Upper lobe of right lung (tissue), 1 donor: ENCODE measurements around the gene OCEL1. TPM values are rescaled to one million over a fixed set of nuclear protein-coding genes. Genes with fewer than 3 reads are reported as not detected.

Experiments
- ATAC-seq: fragments of 200-7000 bp; cut with Tn5 transposase; one replicate; pipeline ENCODE4 v1.9.1; 2020; ENCODE audit warnings: mild to moderate bottlenecking, moderate library complexity
- DNase-seq: peaks from one replicate; pipeline ENCODE4 v3.0.0-alpha.2; 2020
- H3K27ac ChIP-seq: fragments of 200-600 bp; one replicate; pipeline ENCODE4 v1.8.0; 2022
- H3K27me3 ChIP-seq: fragments of 200-600 bp; one replicate; pipeline ENCODE4 v1.8.0; 2022; ENCODE audit warnings: mild to moderate bottlenecking
- H3K36me3 ChIP-seq: fragments of 200-600 bp; one replicate; pipeline ENCODE4 v1.8.0; 2022
- H3K4me1 ChIP-seq: fragments of 200-600 bp; one replicate; pipeline ENCODE4 v1.8.0; 2022
- H3K4me3 ChIP-seq: fragments of 200-600 bp; one replicate; pipeline ENCODE4 v1.8.0; 2022; ENCODE audit warnings: mild to moderate bottlenecking
- H3K9me3 ChIP-seq: fragments of 200-600 bp; one replicate; pipeline ENCODE4 v1.8.0; 2022
- intact Hi-C: fragments of 100-400 bp; cut with DNase I; formaldehyde crosslinking; loops from one replicate; pipeline ENCODE4 v1.11.0; 2022
- total RNA-seq: library from RNA; stranded (reverse); fragmentation: NEBNext Ultra II Directional; extraction: Animal tissue kit (Norgen Biotek cat#: 25700); gene quantifications from one replicate; pipeline ENCODE4 v1.2.1, GENCODE V29; 2021
- TF ChIP-seq, protein P1 (sequence below): fragments of 200-600 bp; IDR thresholded peaks from one replicate; pipeline ENCODE4 v1.8.0; 2022; ENCODE audit warnings: antibody characterized with exemption
- donor health status: DM: no; HTN: yes; CAD: no; lungs with severe emphysema.

The OCEL1 gene
- total RNA-seq, 1 donor from 2014 or later: 31.6 TPM

- Histone ChIP-seq H3K27me3 (no peaks in the 10 kb centered on the region), H3K36me3 (peaks cover 37% of the 10 kb centered on the region), H3K9me3 (no peaks in the 10 kb centered on the region), H3K4me1 (peaks cover 13% of the 10 kb centered on the region), H3K4me3 (no peak overlapping the region), H3K27ac (no peak overlapping the region)
- ATAC-seq (no peak), DNase-seq (no peak)
- intact Hi-C loops: no loop called here
- TF ChIP-seq, protein P1, sequence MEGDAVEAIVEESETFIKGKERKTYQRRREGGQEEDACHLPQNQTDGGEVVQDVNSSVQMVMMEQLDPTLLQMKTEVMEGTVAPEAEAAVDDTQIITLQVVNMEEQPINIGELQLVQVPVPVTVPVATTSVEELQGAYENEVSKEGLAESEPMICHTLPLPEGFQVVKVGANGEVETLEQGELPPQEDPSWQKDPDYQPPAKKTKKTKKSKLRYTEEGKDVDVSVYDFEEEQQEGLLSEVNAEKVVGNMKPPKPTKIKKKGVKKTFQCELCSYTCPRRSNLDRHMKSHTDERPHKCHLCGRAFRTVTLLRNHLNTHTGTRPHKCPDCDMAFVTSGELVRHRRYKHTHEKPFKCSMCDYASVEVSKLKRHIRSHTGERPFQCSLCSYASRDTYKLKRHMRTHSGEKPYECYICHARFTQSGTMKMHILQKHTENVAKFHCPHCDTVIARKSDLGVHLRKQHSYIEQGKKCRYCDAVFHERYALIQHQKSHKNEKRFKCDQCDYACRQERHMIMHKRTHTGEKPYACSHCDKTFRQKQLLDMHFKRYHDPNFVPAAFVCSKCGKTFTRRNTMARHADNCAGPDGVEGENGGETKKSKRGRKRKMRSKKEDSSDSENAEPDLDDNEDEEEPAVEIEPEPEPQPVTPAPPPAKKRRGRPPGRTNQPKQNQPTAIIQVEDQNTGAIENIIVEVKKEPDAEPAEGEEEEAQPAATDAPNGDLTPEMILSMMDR: no peak
Measured at GRCh38 chr19:17211547-17212446, 14.2 kb upstream of the OCEL1 start.

DNA sequence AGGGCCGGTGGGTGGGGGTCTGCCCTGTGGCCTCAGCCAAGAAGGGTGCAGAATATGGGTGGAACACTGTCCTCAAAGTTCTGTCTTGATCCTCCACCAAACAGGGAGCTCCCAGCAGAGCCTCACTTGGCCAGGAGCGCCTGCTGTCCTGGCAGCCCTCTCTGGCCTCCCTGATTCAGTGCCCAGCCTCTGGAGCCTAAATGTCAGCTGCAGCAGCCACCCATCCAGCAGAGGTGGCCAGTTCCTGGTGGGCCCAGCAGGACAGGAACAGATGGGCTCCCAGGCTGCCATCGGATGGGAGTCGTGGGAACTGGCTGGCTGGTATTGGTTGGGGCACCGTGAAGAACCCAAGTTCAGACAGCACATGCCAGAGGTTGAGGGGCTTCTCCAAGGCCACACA lies 12.7 kb upstream of the OCEL1 start:
- H3K4me1 ChIP-seq: peaks cover 13% of the 10 kb centered on the region
- ATAC-seq (no peak), DNase-seq (no peak)
- intact Hi-C loops: no loop called here
- no peaks in the 10 kb centered on the region for H3K9me3 ChIP-seq
- no peak overlapping the region for H3K27ac ChIP-seq
- H3K27me3 ChIP-seq: no peaks in the 10 kb centered on the region
- TF ChIP-seq, protein P1: no peak
- peaks cover 44% of the 10 kb centered on the region for H3K36me3 ChIP-seq
- H3K4me3 ChIP-seq: no peak overlapping the region

DNA sequence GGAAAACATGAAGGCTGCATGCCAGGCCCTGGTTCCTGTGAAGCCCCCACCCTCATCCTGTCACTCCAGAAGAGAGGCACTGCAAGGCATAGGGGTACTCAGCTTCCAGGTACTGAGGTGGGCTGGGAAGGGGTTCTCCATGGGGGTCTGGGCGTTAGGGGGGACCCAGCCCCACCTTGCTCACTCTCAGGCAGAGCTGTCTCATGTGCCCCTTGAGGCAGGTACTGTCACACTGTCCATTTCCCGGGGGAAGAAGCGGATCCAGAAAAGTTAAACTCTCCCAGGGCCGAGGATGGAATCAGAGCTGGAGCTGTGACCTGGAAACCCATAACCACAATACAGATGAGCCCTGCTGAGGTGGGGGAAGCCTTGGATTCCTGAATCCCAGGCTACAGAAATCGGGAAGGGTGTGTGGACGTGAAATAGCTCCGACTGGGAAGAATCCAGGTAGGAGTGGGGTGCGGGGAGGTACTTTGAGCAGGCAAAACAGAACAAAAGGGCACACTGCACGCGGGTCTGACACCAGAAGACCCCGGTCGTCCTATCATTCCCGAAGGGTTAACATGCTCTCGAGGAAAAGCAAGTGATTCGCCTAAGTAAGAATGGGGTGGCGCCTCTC lies 11.4 kb upstream of the OCEL1 start:
- H3K4me1 ChIP-seq: peaks cover 13% of the 10 kb centered on the region
- H3K36me3 ChIP-seq: peaks cover 50% of the 10 kb centered on the region
- TF ChIP-seq, protein P1: no peak
- peak overlapping the region; percentile 97 for H3K27ac ChIP-seq
- no peaks in the 10 kb centered on the region for H3K27me3 ChIP-seq
- H3K4me3 ChIP-seq: peak overlapping the region; percentile 73
- DNase-seq (no peak), ATAC-seq (no peak)
- H3K9me3 ChIP-seq: no peaks in the 10 kb centered on the region
- intact Hi-C loops: no loop called here

DNA sequence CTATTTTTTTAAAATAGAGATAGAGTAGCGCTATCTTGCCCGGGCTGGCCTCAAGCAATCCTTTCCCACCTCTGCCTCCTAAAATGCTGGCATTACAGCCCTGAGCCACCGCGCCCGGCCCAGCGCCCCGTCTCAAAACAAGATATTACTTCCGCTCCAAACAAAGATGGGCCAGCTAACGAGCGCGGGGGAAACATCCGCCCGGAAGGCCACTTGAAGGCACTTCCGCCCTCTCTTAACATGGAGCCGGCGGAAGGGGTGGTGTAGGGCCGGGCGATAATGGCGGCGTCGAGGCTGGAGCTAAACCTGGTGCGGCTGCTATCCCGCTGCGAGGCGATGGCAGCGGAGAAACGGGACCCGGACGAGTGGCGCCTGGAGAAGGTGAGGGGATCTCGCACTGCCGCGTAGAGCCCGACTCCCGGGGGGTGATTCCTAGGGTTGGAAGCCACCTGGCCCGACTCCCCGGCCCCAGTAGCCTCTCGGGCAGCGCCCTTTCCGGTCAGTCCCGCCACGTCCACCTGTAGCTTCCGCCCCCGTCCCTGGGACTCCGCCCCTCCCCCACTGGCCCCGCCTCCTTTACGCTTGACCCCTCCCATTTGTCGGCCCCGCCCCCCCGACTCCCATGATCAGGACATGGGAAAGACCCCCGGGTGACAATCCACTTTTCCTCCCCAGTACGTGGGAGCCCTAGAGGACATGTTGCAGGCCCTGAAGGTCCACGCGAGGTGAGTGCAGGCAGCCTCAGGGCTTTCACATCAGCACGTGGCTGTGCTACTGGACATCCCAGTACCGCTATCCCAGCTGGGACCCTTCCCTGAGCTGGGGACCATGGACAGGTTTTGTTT lies 10.7 kb upstream of the OCEL1 start, which contains the start of gene USE1:
USE1 (plus strand) TSS at position 231 of the 845 bp plus-strand sequence; CDS start at position 280, 49 bp downstream.
- Histone ChIP-seq H3K4me3 (peak within 1 kb of the TSS; percentile 73), H3K4me1 (peaks cover 13% of the 10 kb centered on the region), H3K9me3 (no peaks in the 10 kb centered on the region), H3K27ac (peak within 1 kb of the TSS; percentile 97), H3K27me3 (no peaks in the 10 kb centered on the region), H3K36me3 (peaks cover 47% of the 10 kb centered on the region)
- ATAC-seq: peak; percentile 94
- intact Hi-C loops: no loop called here
- DNase-seq: peak; percentile 95
- TF ChIP-seq, protein P1: no peak

GRCh38 chr19:17216058-17216670 lies 9.9 kb upstream of the OCEL1 start:
- ATAC-seq (no peak), DNase-seq (no peak)
- intact Hi-C loops: no loop called here
- no peaks in the 10 kb centered on the region for H3K27me3 ChIP-seq
- H3K4me1 ChIP-seq: peaks cover 13% of the 10 kb centered on the region
- peaks cover 39% of the 10 kb centered on the region for H3K36me3 ChIP-seq
- no peaks in the 10 kb centered on the region for H3K9me3 ChIP-seq
- H3K27ac ChIP-seq: peak overlapping the region; percentile 97
- TF ChIP-seq, protein P1: no peak
- peak overlapping the region; percentile 73 for H3K4me3 ChIP-seq
